ENCODE results near the gene MRPS18A. TPM values are rescaled to one million over a fixed set of nuclear protein-coding genes. Genes with fewer than 3 reads are reported as not detected.
A peak's percentile ranks its signal among the peaks of the same experiment; 100 is the strongest.
"Not testable (repeated sequence)": the region's sequence is repeated elsewhere in the genome, so short reads cannot be mapped to it uniquely, and the experiment has no call there.

MRPS18A gene
- total RNA-seq, 1 experiment from 2014 or later, result 54.8 TPM

- no peaks in the 10 kb centered on the region for H4K20me1 ChIP-seq (ENCODE audit: insufficient read depth)
- H2AFZ ChIP-seq, result peak overlapping the region; percentile 36
- H3K4me2 ChIP-seq, result peak overlapping the region; percentile 76
- no peaks in the 10 kb centered on the region for H3K27me3 ChIP-seq (ENCODE audit: insufficient read depth, low read depth)
- no peak for TF ChIP-seq CTCF (conservative IDR thresholded peaks at IDR 0.05)
- TF ChIP-seq EZH2 (IDR thresholded peaks at IDR 0.05; ENCODE audit: low read depth), result no peak
- intact Hi-C loops (cut with micrococcal nuclease; ENCODE audit: unreplicated experiment), result no loop called here
- no peaks in the 10 kb centered on the region for H3K36me3 ChIP-seq (ENCODE audit: low read depth)
- BruUV-seq (replicated peaks), result no TSS peak
- H3K79me2 ChIP-seq (ENCODE audit: low read depth), result no peaks in the 10 kb centered on the region
- POLR2A ChIA-PET (ENCODE audit: unreplicated experiment), result no interaction called here
- peak; percentile 93 to 96 for DNase-seq
- no peaks in the 10 kb centered on the region for H3K9me3 ChIP-seq (ENCODE audit: insufficient read depth, low read depth)
- H3K9me2 ChIP-seq (ENCODE audit: insufficient read depth), result no peaks in the 10 kb centered on the region
- peaks cover 80% of the 10 kb centered on the region for H3K4me1 ChIP-seq (replicated peaks; ENCODE audit: insufficient read depth)
- H3K4me3 ChIP-seq, result peak overlapping the region; percentile 40; the same call in 1 of the 2 replicates
- peaks cover 63% of the 10 kb centered on the region for H3F3A ChIP-seq (ENCODE audit: insufficient read depth, low read depth)
- peak overlapping the region; percentile 75 for H3K27ac ChIP-seq
- CTCF ChIA-PET, result no interaction called here
Observed at GRCh38 chr6:43702534-43703440, 15.2 kb upstream of the MRPS18A start.

- Histone ChIP-seq H3F3A (ENCODE audit: insufficient read depth, low read depth) (peaks cover 63% of the 10 kb centered on the region), H3K4me3 (peak overlapping the region; percentile 40), H4K20me1 (ENCODE audit: insufficient read depth) (no peaks in the 10 kb centered on the region), H3K27ac (peak overlapping the region; percentile 75), H3K36me3 (ENCODE audit: low read depth) (no peaks in the 10 kb centered on the region), H3K79me2 (ENCODE audit: low read depth) (no peaks in the 10 kb centered on the region), H3K9me3 (ENCODE audit: insufficient read depth, low read depth) (no peaks in the 10 kb centered on the region), H3K4me2 (peak overlapping the region; percentile 76), H3K9me2 (ENCODE audit: insufficient read depth) (no peaks in the 10 kb centered on the region), H3K4me1 (replicated peaks; ENCODE audit: insufficient read depth) (peaks cover 83% of the 10 kb centered on the region), H3K27me3 (ENCODE audit: insufficient read depth, low read depth) (no peaks in the 10 kb centered on the region), H2AFZ (peak overlapping the region; percentile 36)
- no peak for DNase-seq
- intact Hi-C loops (cut with micrococcal nuclease; ENCODE audit: unreplicated experiment), result no loop called here
- TF ChIP-seq CTCF (conservative IDR thresholded peaks at IDR 0.05), result no peak
- no peak for TF ChIP-seq EZH2 (IDR thresholded peaks at IDR 0.05; ENCODE audit: low read depth)
- POLR2A ChIA-PET (ENCODE audit: unreplicated experiment), result no interaction called here
- CTCF ChIA-PET, result interaction anchor here (0.7 kb wide), 1 partner anchor 448 kb away, joined by 3 read pairs; no protein-coding TSS in a partner anchor
- TSS peak; percentile 99 for BruUV-seq (replicated peaks)
Observed at GRCh38 chr6:43702171-43702533, 14.6 kb upstream of the MRPS18A start.

GRCh38 chr6:43700939-43701560, 13.5 kb upstream of the MRPS18A start:
- H3K27me3 ChIP-seq (ENCODE audit: insufficient read depth, low read depth); H2AFZ ChIP-seq; H3K9me2 ChIP-seq (ENCODE audit: insufficient read depth); intact Hi-C loops (cut with micrococcal nuclease; ENCODE audit: unreplicated experiment); BruUV-seq (replicated peaks); DNase-seq; H3K4me3 ChIP-seq; H3K36me3 ChIP-seq (ENCODE audit: low read depth); H3K9me3 ChIP-seq (ENCODE audit: insufficient read depth, low read depth); H3K27ac ChIP-seq; POLR2A ChIA-PET (ENCODE audit: unreplicated experiment); H3K79me2 ChIP-seq (ENCODE audit: low read depth); H4K20me1 ChIP-seq (ENCODE audit: insufficient read depth): not testable (repeated sequence)
- Histone ChIP-seq H3K4me2 (peak overlapping the region; percentile 76; the same call in 1 of the 2 replicates), H3K4me1 (replicated peaks; ENCODE audit: insufficient read depth) (peaks cover 84% of the 10 kb centered on the region), H3F3A (ENCODE audit: insufficient read depth, low read depth) (peaks cover 63% of the 10 kb centered on the region)
- CTCF ChIA-PET, result interaction anchor here (0.7 kb wide), 1 partner anchor 447 kb away, joined by 3 read pairs; no protein-coding TSS in a partner anchor

Data from PC-9 (cell line).